Stimulated activated CD8-positive, alpha-beta memory T cell treated with anti-CD3 and anti-CD28 coated beads, Interleukin-7, amount 100 ng/mL, for 24 hours (primary cell): Measurements from ENCODE around the gene AADAT.

Source experiments
- DNase-seq: peaks from one replicate; pipeline ENCODE4 v3.0.0-alpha.2; 2020; ENCODE audit warnings: low read depth

AADAT gene

GRCh38 chr4:170027181-170027829, 62.5 kb downstream of the AADAT start:
- peak; percentile 85 for DNase-seq

GRCh38 chr4:170026253-170027021, 63.3 kb downstream of the AADAT start, which contains the start of gene MFAP3L:
Gene MFAP3L, minus strand, starts transcription at chr4:170026395. Its CDS starts 20,518 bp downstream, at chr4:170005877.
- peak; percentile 47 for DNase-seq

- no peak for DNase-seq
These were observed 64.1 kb downstream of the AADAT start for GRCh38 chr4:170025523-170026252.

- no peak for DNase-seq
These were observed 67.5 kb downstream of the AADAT start for GRCh38 chr4:170022211-170022610.

GRCh38 chr4:170017252-170017651, 72.5 kb downstream of the AADAT start:
- no peak for DNase-seq

GRCh38 chr4:170015285-170015684, 74.5 kb downstream of the AADAT start:
- no peak for DNase-seq

- DNase-seq: no peak
These were observed 75.3 kb downstream of the AADAT start for GRCh38 chr4:170014359-170015011.

GRCh38 chr4:170012629-170012958, 77.2 kb downstream of the AADAT start:
- DNase-seq: no peak

GRCh38 chr4:170011921-170012628, 77.7 kb downstream of the AADAT start:
- DNase-seq: no peak
